ENCODE data around the gene EMP1. TPM values are rescaled to one million over a fixed set of nuclear protein-coding genes. Genes with fewer than 3 reads are reported as not detected.

EMP1 gene
- total and polyA plus RNA-seq, 2 donors (not counting 1 experiment from before 2014, with no cell fraction given) = 53.5 to 437 TPM

DNA sequence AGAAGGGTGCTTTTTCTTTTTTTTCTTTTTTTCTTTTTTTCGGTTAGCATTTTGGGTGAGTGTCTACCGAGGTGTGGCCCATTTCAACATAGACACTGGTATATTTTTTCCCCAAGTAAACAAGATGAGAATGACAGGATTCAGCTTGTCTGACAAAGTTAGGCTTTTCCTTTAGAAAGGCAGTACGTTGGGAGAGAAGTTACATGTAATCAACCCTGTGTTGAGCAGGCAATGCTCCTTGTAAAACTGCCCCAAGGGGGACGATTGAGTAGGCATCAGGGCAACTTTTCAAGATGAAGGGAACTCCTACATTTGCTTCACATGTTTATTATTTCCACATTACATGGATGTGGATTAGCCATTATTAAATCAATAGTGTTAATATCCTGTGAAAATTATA is 1.7 kb downstream of the EMP1 start:
- Histone ChIP-seq H2AFZ (ENCODE audit: low read length) (no peak overlapping the region), H3K9me3 (ENCODE audit: control insufficient read depth, insufficient read depth, low read depth, low read length) (no peaks in the 10 kb centered on the region), H3K27ac (ENCODE audit: insufficient read depth, low read length) (peak overlapping the region; percentile 88), H3K27me3 (ENCODE audit: control insufficient read depth, insufficient read depth, low read length) (no peaks in the 10 kb centered on the region), H3K4me1 (ENCODE audit: control insufficient read depth, extremely low read depth, insufficient read depth, low read length) (peaks cover 46% of the 10 kb centered on the region), H3K4me2 (ENCODE audit: extremely low read depth, insufficient read depth, low read length) (peak overlapping the region; percentile 98), H3K36me3 (ENCODE audit: control insufficient read depth, insufficient read depth, low read length) (peaks cover 5% of the 10 kb centered on the region), H3K79me2 (ENCODE audit: control insufficient read depth, insufficient read depth, low read length) (peaks cover 66% of the 10 kb centered on the region), H3K9ac (ENCODE audit: insufficient read depth, low read length) (peak overlapping the region; percentile 89), H4K20me1 (ENCODE audit: control insufficient read depth, extremely low read depth, insufficient read depth, low read length) (no peaks in the 10 kb centered on the region), H3K4me3 (replicated peaks in 1 of 4; ENCODE audit: control extremely low read depth in 1 of 4, insufficient read depth in 1 of 4, low read depth in 3 of 4, low read length in 4 of 4) (peak overlapping the region; percentile 81 to 97 (median 90))
- no peak for DNase-seq (ENCODE audit: low read depth in 2 of 2)
- no peak for TF ChIP-seq EZH2 (IDR thresholded peaks at IDR 0.05; ENCODE audit: low read length, missing control alignments)
- TF ChIP-seq, protein P1, sequence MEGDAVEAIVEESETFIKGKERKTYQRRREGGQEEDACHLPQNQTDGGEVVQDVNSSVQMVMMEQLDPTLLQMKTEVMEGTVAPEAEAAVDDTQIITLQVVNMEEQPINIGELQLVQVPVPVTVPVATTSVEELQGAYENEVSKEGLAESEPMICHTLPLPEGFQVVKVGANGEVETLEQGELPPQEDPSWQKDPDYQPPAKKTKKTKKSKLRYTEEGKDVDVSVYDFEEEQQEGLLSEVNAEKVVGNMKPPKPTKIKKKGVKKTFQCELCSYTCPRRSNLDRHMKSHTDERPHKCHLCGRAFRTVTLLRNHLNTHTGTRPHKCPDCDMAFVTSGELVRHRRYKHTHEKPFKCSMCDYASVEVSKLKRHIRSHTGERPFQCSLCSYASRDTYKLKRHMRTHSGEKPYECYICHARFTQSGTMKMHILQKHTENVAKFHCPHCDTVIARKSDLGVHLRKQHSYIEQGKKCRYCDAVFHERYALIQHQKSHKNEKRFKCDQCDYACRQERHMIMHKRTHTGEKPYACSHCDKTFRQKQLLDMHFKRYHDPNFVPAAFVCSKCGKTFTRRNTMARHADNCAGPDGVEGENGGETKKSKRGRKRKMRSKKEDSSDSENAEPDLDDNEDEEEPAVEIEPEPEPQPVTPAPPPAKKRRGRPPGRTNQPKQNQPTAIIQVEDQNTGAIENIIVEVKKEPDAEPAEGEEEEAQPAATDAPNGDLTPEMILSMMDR (conservative IDR thresholded peaks at IDR 0.05 in 1 of 2, IDR thresholded peaks at IDR 0.05 in 1 of 2; ENCODE audit: low read depth in 1 of 2, low read length in 2 of 2) = no peak

DNA sequence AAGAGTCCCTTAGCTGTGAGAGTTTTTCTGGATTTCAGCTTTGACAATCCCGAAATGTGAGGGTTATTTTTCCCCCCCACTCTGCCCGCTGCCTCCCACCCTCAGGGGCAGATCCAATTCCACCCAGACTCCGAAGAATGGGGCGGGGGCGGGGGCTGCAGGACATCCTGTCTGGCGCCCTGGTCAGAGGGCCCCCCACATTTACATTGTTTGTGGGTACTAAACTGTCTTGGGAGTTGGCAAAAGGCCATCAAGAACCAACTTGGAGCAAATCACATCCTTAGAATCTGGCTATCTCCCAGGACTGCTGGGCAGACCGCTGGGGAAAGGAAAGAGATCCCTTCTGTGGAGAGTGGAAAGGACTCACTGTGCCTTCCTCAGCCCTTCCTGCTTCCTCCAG is 2.4 kb downstream of the EMP1 start:
- H3K9me3 ChIP-seq (ENCODE audit: control insufficient read depth, insufficient read depth, low read depth, low read length) = no peaks in the 10 kb centered on the region
- no peaks in the 10 kb centered on the region for H3K27me3 ChIP-seq (ENCODE audit: control insufficient read depth, insufficient read depth, low read length)
- H3K9ac ChIP-seq (ENCODE audit: insufficient read depth, low read length) = peak overlapping the region; percentile 89
- H3K36me3 ChIP-seq (ENCODE audit: control insufficient read depth, insufficient read depth, low read length) = peaks cover 5% of the 10 kb centered on the region
- TF ChIP-seq EZH2 (IDR thresholded peaks at IDR 0.05; ENCODE audit: low read length, missing control alignments) = no peak
- TF ChIP-seq, protein P1 (conservative IDR thresholded peaks at IDR 0.05 in 1 of 2, IDR thresholded peaks at IDR 0.05 in 1 of 2; ENCODE audit: low read depth in 1 of 2, low read length in 2 of 2) = no peak
- peaks cover 46% of the 10 kb centered on the region for H3K4me1 ChIP-seq (ENCODE audit: control insufficient read depth, extremely low read depth, insufficient read depth, low read length)
- no peak overlapping the region for H2AFZ ChIP-seq (ENCODE audit: low read length)
- peak; percentile 60 to 61 for DNase-seq (ENCODE audit: low read depth in 2 of 2)
- H3K4me2 ChIP-seq (ENCODE audit: extremely low read depth, insufficient read depth, low read length) = peak overlapping the region; percentile 98
- peaks cover 73% of the 10 kb centered on the region for H3K79me2 ChIP-seq (ENCODE audit: control insufficient read depth, insufficient read depth, low read length)
- no peaks in the 10 kb centered on the region for H4K20me1 ChIP-seq (ENCODE audit: control insufficient read depth, extremely low read depth, insufficient read depth, low read length)
- peak overlapping the region; percentile 81 to 97 (median 90) for H3K4me3 ChIP-seq (replicated peaks in 1 of 4; ENCODE audit: control extremely low read depth in 1 of 4, insufficient read depth in 1 of 4, low read depth in 3 of 4, low read length in 4 of 4)
- peak overlapping the region; percentile 88 for H3K27ac ChIP-seq (ENCODE audit: insufficient read depth, low read length)

DNA sequence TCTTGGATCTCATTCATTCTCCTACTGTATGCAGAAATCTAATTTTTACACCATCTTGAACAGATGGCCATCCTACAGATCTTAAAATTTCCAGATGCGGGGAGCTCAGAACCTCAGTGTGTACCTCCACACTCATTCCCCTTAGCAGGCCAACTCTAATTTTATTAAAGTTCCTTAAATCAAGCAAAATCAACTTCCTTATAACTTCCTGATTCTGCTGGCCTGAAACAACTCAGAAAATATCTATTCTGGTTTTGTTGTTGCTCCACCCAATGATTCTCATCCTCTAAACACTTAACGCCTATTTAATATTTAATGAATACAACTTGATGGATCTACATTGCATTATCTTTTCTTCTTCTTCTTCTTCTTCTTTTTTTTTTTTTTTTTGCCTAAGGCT is 3.1 kb downstream of the EMP1 start:
- Histone ChIP-seq H3K4me2 (ENCODE audit: extremely low read depth, insufficient read depth, low read length) (peak overlapping the region; percentile 98), H3K4me1 (ENCODE audit: control insufficient read depth, extremely low read depth, insufficient read depth, low read length) (peaks cover 45% of the 10 kb centered on the region), H3K79me2 (ENCODE audit: control insufficient read depth, insufficient read depth, low read length) (peaks cover 80% of the 10 kb centered on the region), H3K9ac (ENCODE audit: insufficient read depth, low read length) (peak overlapping the region; percentile 89), H3K27me3 (ENCODE audit: control insufficient read depth, insufficient read depth, low read length) (no peaks in the 10 kb centered on the region), H2AFZ (ENCODE audit: low read length) (no peak overlapping the region), H3K36me3 (ENCODE audit: control insufficient read depth, insufficient read depth, low read length) (peaks cover 9% of the 10 kb centered on the region), H4K20me1 (ENCODE audit: control insufficient read depth, extremely low read depth, insufficient read depth, low read length) (no peaks in the 10 kb centered on the region), H3K4me3 (replicated peaks in 1 of 4; ENCODE audit: control extremely low read depth in 1 of 4, insufficient read depth in 1 of 4, low read depth in 3 of 4, low read length in 4 of 4) (peak overlapping the region; percentile 81 to 97 (median 90)), H3K27ac (ENCODE audit: insufficient read depth, low read length) (peak overlapping the region; percentile 88), H3K9me3 (ENCODE audit: control insufficient read depth, insufficient read depth, low read depth, low read length) (no peaks in the 10 kb centered on the region)
- DNase-seq (ENCODE audit: low read depth in 2 of 2) = no peak
- no peak for TF ChIP-seq EZH2 (IDR thresholded peaks at IDR 0.05; ENCODE audit: low read length, missing control alignments)
- TF ChIP-seq, protein P1 (conservative IDR thresholded peaks at IDR 0.05 in 1 of 2, IDR thresholded peaks at IDR 0.05 in 1 of 2; ENCODE audit: low read depth in 1 of 2, low read length in 2 of 2) = no peak
